Loucy (cell line): ENCODE measurements around the gene SLTM.

Experiments used
- EZH2phosphoT487 ChIP-seq: fragments of 200-600 bp; IDR thresholded peaks from 2 replicates; pipeline ENCODE4 v1.6.1; 2018; ENCODE audit warnings: antibody characterized with exemption, mild to moderate bottlenecking, moderate library complexity, borderline replicate concordance
- TF ChIP-seq, protein P1 (sequence below): fragments of 200-600 bp; sonication (generic); conservative IDR thresholded peaks from 2 replicates; pipeline ENCODE4 v1.5.1; 2014; ENCODE audit warnings: mild to moderate bottlenecking, antibody characterized with exemption, low read length

DNA sequence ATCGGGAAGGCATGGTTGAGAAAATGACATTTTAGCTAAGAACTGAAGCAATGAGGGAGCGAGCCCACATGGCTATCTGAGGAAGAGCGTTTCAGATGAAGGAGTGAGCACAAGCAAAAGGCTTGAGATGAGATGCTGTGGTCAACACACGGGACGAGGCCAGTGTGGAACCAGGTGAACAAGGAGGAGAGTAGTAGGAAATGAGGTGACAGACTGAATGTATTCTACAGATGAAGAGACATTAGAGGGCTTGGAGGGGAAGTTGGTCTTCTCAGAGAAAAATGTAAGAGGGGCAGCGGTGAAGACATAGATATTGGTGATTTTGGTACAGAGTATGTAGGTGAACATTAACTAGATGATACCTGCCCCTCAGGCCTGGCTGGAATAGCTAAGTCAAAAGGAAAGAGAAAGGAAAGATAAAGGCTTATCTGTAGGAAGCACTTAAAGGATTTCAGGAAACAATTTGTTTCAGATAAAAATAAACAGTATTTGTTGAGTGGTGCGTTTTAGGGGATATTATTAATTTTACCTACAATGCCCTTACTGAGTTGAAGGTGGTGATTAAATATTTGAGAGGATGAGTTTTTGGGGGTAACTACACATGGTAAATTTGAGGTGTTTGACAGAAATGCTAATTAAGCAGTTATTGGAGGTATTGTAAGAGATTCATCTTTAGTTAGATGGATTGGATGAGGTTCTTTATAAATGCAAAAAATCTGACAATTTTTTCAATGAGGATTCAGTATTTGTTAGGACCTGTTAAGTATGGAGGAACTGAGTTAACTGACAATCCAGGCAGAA is 57.0 kb downstream of the SLTM start:
- TF ChIP-seq, protein P1, sequence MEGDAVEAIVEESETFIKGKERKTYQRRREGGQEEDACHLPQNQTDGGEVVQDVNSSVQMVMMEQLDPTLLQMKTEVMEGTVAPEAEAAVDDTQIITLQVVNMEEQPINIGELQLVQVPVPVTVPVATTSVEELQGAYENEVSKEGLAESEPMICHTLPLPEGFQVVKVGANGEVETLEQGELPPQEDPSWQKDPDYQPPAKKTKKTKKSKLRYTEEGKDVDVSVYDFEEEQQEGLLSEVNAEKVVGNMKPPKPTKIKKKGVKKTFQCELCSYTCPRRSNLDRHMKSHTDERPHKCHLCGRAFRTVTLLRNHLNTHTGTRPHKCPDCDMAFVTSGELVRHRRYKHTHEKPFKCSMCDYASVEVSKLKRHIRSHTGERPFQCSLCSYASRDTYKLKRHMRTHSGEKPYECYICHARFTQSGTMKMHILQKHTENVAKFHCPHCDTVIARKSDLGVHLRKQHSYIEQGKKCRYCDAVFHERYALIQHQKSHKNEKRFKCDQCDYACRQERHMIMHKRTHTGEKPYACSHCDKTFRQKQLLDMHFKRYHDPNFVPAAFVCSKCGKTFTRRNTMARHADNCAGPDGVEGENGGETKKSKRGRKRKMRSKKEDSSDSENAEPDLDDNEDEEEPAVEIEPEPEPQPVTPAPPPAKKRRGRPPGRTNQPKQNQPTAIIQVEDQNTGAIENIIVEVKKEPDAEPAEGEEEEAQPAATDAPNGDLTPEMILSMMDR = no peak
- no peak for TF ChIP-seq EZH2phosphoT487
